Measurements from ENCODE around the gene TMEM169. TPM values are rescaled to one million over a fixed set of nuclear protein-coding genes. Genes with fewer than 3 reads are reported as not detected.
A peak's percentile ranks its signal among the peaks of the same experiment; 100 is the strongest.

Gene TMEM169
- total and polyA plus RNA-seq, 2 of the 4 experiments (the other 2 are of a cell fraction) = 0.15 to 0.54 TPM

DNA sequence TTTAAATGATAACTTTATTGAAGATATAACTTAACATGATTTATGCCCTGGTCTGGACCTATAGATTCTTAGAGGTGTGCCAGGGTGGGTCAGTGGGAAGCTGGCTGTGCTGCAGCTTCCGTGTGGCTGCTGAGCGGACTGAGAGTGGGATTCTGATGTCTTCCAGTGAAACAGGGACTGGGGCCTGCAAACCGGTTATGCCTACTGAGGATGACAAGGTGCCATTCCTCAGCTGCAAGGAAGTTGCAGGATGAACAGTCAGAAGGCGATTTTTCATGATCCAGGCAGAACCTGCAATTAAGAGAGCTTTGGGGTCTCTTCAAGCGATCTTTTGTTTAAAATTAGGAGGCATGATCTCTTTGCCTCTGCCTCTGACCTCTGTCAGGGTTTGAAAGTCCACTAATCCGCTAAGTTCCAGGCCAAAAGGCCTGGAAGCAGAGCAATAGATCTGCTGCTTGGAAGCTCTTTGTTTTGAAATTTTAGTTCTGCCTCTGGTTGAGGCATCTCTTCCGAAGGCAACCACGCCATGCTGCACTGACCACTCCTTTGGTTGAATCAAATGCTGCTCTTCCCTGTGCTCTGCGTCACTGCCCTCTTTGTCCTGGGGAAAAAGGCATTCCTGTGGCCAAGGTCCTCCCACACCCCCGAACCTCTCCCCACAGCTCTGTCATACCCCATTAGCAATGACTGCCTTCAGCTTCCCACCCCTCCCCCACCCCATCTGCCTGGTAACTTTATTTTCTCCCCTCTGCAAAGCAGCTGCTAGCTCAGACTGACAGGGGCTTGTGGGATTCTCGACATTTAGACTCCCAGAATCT is 2.0 kb downstream of the TMEM169 start:
- in situ Hi-C loops (cut with MboI; ENCODE audit: low sequenced_read_pairs) (no loop called here), intact Hi-C loops (cut with micrococcal nuclease) (no loop called here), dilution Hi-C loops (cut with HindIII; ENCODE audit: low sequenced_read_pairs, unreplicated experiment) (no loop called here)
- Histone ChIP-seq H2BK20ac (ENCODE audit: low read depth, low read length) (0 out of 2 replicates have a peak overlapping the region, but pooled peaks have one; percentile 26), H3K79me1 (ENCODE audit: low read depth in 1 of 2, low read length in 2 of 2) (peaks cover 3 to 16% of the 10 kb centered on the region in 2 experiments; a peak in 3 of 4 replicates), H2BK15ac (ENCODE audit: low read depth, low read length) (no peak overlapping the region), H4K8ac (ENCODE audit: low read depth in 2 of 2, low read length in 2 of 2) (peak overlapping the region in 1 of 2 experiments; percentile 44; a peak in 1 of 4 replicates), H3K23ac (ENCODE audit: low read depth, low read length) (peak overlapping the region; percentile 40), H3K18ac (ENCODE audit: low read depth, low read length) (no peak overlapping the region), H4K5ac (ENCODE audit: low read depth, low read length) (no peak overlapping the region), H2AK9ac (replicated peaks; ENCODE audit: low read depth, low read length, poor library complexity) (peak overlapping the region; percentile 52), H3K56ac (ENCODE audit: extremely low read depth, insufficient read depth, low read length) (0 out of 2 replicates have a peak overlapping the region, but pooled peaks have one; percentile 11), H2AK5ac (ENCODE audit: low read depth, low read length) (peak overlapping the region; percentile 72; the same call in 1 of the 2 replicates), H2BK120ac (ENCODE audit: low read depth, low read length) (peak overlapping the region; percentile 13; the same call in 1 of the 2 replicates), H3K36me3 (ENCODE audit: control insufficient read depth, insufficient read depth, low read length) (no peaks in the 10 kb centered on the region), H3K4me3 (ENCODE audit: insufficient read depth, low read depth, low read length) (no peak overlapping the region), H3K4ac (ENCODE audit: low read depth, low read length) (no peak overlapping the region; the same call in 1 of the 2 replicates), H2BK5ac (ENCODE audit: low read depth, low read length, poor library complexity, severe bottlenecking) (no peak overlapping the region), H3K9me3 (ENCODE audit: control insufficient read depth, insufficient read depth, low read length) (no peaks in the 10 kb centered on the region), H3K9me1 (ENCODE audit: insufficient read depth, low read length) (peaks cover 11% of the 10 kb centered on the region), H4K91ac (ENCODE audit: insufficient read depth, low read depth, low read length) (0 out of 2 replicates have a peak overlapping the region, but pooled peaks have one; percentile 38), H3K4me2 (ENCODE audit: low read depth, low read length) (no peak overlapping the region; the same call in 1 of the 2 replicates), H3K27me3 (ENCODE audit: control insufficient read depth, insufficient read depth, low read length) (no peaks in the 10 kb centered on the region), H3K4me1 (ENCODE audit: control insufficient read depth, insufficient read depth, low read length) (0 out of 2 replicates have a peak, but pooled peaks cover 2% of the 10 kb centered on the region), H3K9ac (ENCODE audit: low read depth, low read length) (no peak overlapping the region), H3K27ac (ENCODE audit: insufficient read depth, low read length) (no peak overlapping the region), H4K20me1 (ENCODE audit: insufficient read depth, low read length) (no peaks in the 10 kb centered on the region), H2AFZ (replicated peaks; ENCODE audit: low read length, poor library complexity) (peak overlapping the region; percentile 74), H3K14ac (replicated peaks; ENCODE audit: low read depth, low read length) (0 out of 2 replicates have a peak overlapping the region, but pooled peaks have one; percentile 9)
- ChIA-PET CTCF (interaction anchor here (1.1 to 1.3 kb wide), 2 partner anchors 10 to 18 kb away, joined by 3 to 4 read pairs; no protein-coding TSS in a partner anchor), POLR2A (ENCODE audit: unreplicated experiment) (no interaction called here)
- no peak for TF ChIP-seq FOS (IDR thresholded peaks at IDR 0.05; ENCODE audit: low read depth, low read length)
- no peak for TF ChIP-seq BHLHE40 (IDR thresholded peaks at IDR 0.05; ENCODE audit: low read depth, low read length)
- no peak for TF ChIP-seq MAFK (IDR thresholded peaks at IDR 0.05; ENCODE audit: low read depth, low read length)
- TF ChIP-seq SMC3 (IDR thresholded peaks at IDR 0.05; ENCODE audit: low read depth, low read length) = no peak
- no peak for TF ChIP-seq RAD21 (IDR thresholded peaks at IDR 0.05; ENCODE audit: low read length)
- TF ChIP-seq, protein P1, sequence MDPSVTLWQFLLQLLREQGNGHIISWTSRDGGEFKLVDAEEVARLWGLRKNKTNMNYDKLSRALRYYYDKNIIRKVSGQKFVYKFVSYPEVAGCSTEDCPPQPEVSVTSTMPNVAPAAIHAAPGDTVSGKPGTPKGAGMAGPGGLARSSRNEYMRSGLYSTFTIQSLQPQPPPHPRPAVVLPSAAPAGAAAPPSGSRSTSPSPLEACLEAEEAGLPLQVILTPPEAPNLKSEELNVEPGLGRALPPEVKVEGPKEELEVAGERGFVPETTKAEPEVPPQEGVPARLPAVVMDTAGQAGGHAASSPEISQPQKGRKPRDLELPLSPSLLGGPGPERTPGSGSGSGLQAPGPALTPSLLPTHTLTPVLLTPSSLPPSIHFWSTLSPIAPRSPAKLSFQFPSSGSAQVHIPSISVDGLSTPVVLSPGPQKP (IDR thresholded peaks at IDR 0.05; ENCODE audit: borderline replicate concordance, low read depth, low read length) = no peak
- TF ChIP-seq POLR2A (IDR thresholded peaks at IDR 0.05; ENCODE audit: low read depth, low read length) = no peak
- no peak for TF ChIP-seq MXI1 (IDR thresholded peaks at IDR 0.05; ENCODE audit: borderline replicate concordance, low read depth, low read length)
- TF ChIP-seq, protein P2, sequence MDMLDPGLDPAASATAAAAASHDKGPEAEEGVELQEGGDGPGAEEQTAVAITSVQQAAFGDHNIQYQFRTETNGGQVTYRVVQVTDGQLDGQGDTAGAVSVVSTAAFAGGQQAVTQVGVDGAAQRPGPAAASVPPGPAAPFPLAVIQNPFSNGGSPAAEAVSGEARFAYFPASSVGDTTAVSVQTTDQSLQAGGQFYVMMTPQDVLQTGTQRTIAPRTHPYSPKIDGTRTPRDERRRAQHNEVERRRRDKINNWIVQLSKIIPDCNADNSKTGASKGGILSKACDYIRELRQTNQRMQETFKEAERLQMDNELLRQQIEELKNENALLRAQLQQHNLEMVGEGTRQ (IDR thresholded peaks at IDR 0.05; ENCODE audit: low read depth, low read length) = no peak
- TF ChIP-seq CEBPB (IDR thresholded peaks at IDR 0.05; ENCODE audit: low read depth, low read length) = no peak
- TF ChIP-seq NFE2L2 (IDR thresholded peaks at IDR 0.05; ENCODE audit: low read depth, low read length) = no peak
- TF ChIP-seq, protein P3, sequence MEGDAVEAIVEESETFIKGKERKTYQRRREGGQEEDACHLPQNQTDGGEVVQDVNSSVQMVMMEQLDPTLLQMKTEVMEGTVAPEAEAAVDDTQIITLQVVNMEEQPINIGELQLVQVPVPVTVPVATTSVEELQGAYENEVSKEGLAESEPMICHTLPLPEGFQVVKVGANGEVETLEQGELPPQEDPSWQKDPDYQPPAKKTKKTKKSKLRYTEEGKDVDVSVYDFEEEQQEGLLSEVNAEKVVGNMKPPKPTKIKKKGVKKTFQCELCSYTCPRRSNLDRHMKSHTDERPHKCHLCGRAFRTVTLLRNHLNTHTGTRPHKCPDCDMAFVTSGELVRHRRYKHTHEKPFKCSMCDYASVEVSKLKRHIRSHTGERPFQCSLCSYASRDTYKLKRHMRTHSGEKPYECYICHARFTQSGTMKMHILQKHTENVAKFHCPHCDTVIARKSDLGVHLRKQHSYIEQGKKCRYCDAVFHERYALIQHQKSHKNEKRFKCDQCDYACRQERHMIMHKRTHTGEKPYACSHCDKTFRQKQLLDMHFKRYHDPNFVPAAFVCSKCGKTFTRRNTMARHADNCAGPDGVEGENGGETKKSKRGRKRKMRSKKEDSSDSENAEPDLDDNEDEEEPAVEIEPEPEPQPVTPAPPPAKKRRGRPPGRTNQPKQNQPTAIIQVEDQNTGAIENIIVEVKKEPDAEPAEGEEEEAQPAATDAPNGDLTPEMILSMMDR (conservative IDR thresholded peaks at IDR 0.05; ENCODE audit: low read depth, low read length) = no peak
- TF ChIP-seq CHD1 (IDR thresholded peaks at IDR 0.05; ENCODE audit: low read depth, low read length) = no peak
- TF ChIP-seq RCOR1 (IDR thresholded peaks at IDR 0.05; ENCODE audit: insufficient replicate concordance, low read length) = no peak
- WGBS, 2 experiments (ENCODE audit: extremely low coverage in 2 of 2, insufficient read length in 1 of 2) = 63% methylated on average over 9 of the region's 11 CpGs; no CpG with 5 or more reads in 1 of the 2 experiments
- ATAC-seq (ENCODE audit: low read depth) (no peak), DNase-seq (peak; percentile 83)
- no TSS peak for BruUV-seq (replicated peaks)
